Astrocyte of the cerebellum (primary cell): ENCODE results near the gene DBT.
"Not testable (repeated sequence)": the region's sequence is repeated elsewhere in the genome, so short reads cannot be mapped to it uniquely, and the experiment has no call there.

Source experiments
- DNase-seq: peaks from one replicate; pipeline ENCODE4 v3.0.0-alpha.2; 2011; ENCODE audit warnings: low read depth
- H3K4me3 ChIP-seq: 2 replicates; pipeline ENCODE4 v1.5.1; 2011; ENCODE audit warnings: mild to moderate bottlenecking, low read depth, low read length, moderate library complexity
- in situ Hi-C: cut with HindIII; loops from 2 replicates; pipeline ENCODE4 v1.10.0; 2017; ENCODE audit warnings: low sequenced_read_pairs
- TF ChIP-seq, protein P1 (sequence below): IDR thresholded peaks from 2 replicates; pipeline ENCODE4 v1.5.1; 2012; ENCODE audit warnings: low read length, low read depth, moderate library complexity, mild to moderate bottlenecking; ENCODE audit errors: missing control alignments

DBT gene

DNA sequence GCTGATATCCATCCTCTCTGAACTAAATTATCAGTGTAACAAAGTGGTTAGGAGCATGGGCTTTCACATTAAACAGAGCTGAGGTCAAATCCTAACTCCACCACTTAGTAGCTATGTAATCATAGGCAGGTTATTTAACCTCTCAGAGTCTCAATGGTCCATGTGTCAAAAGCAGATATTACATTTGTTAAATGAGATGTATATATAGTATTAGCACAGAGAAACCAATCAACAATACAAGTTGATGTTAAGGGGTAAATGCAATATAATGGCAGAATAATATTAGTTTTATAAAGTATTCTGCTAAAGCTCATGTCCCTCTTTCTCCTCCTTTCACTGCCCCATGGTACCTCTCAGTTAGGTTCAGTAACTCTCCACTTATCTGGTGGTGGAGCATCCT is 27.2 kb downstream of the DBT start:
- no peak for DNase-seq
- in situ Hi-C loops = no loop called here
- no peak overlapping the region for H3K4me3 ChIP-seq
- TF ChIP-seq, protein P1, sequence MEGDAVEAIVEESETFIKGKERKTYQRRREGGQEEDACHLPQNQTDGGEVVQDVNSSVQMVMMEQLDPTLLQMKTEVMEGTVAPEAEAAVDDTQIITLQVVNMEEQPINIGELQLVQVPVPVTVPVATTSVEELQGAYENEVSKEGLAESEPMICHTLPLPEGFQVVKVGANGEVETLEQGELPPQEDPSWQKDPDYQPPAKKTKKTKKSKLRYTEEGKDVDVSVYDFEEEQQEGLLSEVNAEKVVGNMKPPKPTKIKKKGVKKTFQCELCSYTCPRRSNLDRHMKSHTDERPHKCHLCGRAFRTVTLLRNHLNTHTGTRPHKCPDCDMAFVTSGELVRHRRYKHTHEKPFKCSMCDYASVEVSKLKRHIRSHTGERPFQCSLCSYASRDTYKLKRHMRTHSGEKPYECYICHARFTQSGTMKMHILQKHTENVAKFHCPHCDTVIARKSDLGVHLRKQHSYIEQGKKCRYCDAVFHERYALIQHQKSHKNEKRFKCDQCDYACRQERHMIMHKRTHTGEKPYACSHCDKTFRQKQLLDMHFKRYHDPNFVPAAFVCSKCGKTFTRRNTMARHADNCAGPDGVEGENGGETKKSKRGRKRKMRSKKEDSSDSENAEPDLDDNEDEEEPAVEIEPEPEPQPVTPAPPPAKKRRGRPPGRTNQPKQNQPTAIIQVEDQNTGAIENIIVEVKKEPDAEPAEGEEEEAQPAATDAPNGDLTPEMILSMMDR = no peak

DNA sequence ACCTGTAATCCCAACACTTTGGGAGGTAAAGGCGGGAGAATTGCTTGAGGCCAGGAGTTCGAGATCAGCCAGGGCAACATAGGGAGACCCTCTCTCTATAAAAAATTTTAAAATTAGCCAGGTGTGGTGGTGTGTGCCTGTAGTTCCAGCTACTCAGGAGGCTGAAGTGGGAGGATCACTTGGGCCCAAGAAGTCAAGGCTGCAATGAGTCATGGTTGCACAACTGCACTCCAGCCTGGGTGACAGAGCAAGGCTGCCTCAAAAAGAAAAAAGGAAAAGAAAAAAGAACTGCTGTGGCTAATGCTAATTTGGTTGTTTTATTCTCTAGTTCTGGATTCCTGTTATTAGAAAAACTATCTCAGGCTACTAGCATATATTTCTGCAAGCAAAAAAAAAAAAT is 29.8 kb downstream of the DBT start:
- no peak overlapping the region for H3K4me3 ChIP-seq
- in situ Hi-C loops = no loop called here
- TF ChIP-seq, protein P1 = no peak
- no peak for DNase-seq

DNA sequence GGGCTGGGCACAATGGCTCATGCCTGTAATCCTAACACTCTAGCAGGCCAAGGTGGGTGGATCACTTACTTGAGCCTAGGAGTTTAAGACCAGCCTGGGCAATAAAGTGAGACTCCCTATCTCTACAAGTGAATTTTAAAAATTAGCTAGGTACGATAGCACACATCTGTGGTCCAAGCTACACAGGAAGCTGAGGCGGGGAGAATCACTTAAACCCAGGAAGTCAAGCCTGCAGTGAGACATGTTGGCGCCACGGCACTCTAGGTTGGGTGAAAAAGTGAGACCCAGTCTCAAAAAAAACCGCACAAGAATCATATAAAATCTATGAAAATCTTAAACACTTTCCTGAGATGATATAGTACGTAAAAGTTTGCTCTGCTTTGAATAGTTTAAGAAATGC is 30.2 kb downstream of the DBT start:
- H3K4me3 ChIP-seq = no peak overlapping the region
- TF ChIP-seq, protein P1 = no peak
- no peak for DNase-seq
- in situ Hi-C loops = no loop called here

DNA sequence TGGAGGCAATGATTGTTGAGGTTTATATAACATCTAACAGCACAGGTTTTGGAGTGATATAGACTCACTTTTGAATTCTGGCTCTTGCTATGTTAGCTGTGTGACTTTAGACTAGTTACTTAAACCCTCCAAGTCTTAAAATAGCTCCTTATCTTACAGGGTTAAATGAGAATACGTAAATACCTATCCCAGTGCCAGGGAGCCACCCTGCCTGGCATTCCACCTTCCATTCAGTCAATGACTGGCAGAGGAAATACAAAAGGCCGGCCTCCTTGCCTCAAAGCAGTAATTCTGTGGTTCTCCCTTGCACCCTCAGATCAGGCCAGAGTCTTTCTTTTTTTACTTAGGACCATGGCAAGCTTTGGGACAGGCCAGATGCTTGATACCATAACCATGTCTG is 31.8 kb downstream of the DBT start:
- DNase-seq = no peak
- no peak overlapping the region for H3K4me3 ChIP-seq
- TF ChIP-seq, protein P1 = no peak
- in situ Hi-C loops = no loop called here

DNA sequence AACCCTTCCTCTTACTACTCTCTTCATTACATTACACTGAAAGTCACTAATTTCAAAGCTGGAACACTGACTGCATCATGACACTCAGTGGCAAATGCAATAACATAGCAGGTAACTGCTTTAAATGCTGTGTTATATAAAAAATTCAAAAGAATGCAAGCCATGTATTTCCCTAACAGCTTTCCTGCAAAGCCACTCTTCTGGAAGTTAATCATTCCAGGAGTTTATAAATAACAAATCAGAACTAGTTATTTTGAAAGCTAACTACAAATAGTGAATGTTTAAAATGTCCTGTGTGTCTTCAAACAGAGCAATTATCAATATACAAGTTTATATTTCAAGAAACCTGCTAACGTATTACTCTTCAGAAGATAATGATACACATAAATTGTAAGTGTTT is 34.5 kb downstream of the DBT start:
- TF ChIP-seq, protein P1 = no peak

DNA sequence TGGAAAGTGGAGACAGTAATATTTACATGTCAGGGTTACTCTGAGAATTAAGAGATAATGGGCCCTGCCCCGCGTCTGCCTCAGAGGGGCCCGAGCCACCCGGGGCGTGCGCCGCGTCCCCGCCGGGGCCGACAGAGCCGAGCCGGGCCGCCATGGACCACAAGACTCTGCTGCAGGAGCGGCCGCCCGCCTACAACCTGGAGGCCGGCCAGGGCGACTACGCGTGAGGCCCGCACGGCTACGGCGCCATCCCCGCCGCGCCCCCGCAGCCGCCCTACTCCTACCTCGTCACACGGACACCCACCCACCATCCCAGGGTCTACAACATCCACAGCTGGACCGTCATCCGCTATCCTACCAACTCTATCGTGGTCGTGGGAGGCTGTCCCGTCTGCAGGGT is 36.5 kb downstream of the DBT start:
- in situ Hi-C loops = no loop called here
- TF ChIP-seq, protein P1 = no peak
- H3K4me3 ChIP-seq = no peak overlapping the region
- no peak for DNase-seq

More for the DNA sequence above, 34.5 kb downstream of the DBT start:
- no peak overlapping the region for H3K4me3 ChIP-seq
- no peak for DNase-seq
- in situ Hi-C loops = no loop called here

DNA sequence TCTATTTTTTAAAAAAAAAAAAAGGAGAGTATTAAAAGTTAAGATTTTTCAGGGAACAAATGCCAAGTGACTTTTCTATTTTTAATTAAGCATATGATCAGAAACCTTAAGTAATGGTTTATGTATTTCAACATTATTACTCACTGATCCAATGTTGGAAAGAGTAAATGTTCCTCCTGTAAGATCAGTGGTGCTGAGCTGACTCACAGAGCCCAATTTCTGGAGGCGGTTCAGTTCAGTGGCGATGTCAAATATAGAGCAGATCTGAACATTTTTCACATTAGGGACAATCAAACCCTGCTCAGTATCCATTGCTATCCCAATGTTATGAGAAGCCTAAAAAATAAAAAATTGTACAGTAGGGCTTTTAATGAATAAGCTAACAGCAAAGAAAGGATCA is 43.3 kb downstream of the DBT start:
- TF ChIP-seq, protein P1 = no peak
- H3K4me3 ChIP-seq = no peak overlapping the region
- in situ Hi-C loops = no loop called here
- no peak for DNase-seq

DNA sequence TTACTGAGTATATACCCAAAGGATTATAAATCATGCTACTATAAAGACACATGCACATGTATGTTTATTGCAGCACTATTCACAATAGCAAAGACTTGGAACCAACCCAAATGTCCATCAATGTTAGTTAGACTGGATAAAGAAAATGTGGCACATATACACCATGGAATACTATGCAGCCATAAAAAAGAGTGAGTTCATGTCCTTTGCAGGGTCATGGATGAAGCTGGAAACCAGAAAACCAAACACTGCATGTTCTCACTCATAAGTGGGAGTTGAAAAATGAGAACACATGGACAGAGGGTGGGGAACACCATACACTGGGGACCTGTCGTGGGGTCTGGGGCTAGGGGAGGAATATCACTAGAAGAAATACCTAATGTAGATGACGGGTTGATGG is 44.0 kb downstream of the DBT start:
- in situ Hi-C loops, H3K4me3 ChIP-seq, DNase-seq: not testable (repeated sequence)

DNA sequence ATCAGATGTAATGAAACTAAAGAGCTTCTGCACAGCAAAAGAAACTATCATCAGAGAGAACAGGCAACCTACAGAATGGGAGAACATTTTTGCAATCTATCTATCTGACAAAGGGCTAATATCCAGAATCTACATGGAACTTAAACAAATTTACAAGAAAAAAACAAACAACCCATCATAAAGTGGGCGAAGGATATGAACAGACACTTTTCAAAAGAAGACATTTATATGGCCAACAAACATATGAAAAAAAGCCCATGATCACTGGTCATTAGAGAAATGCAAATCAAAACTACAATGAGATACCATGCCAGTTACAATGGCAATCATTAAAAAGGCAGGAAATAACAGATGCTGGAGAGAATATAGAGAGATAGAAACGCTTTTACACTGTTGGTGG is 44.5 kb downstream of the DBT start:
- in situ Hi-C loops, DNase-seq, H3K4me3 ChIP-seq: not testable (repeated sequence)

DNA sequence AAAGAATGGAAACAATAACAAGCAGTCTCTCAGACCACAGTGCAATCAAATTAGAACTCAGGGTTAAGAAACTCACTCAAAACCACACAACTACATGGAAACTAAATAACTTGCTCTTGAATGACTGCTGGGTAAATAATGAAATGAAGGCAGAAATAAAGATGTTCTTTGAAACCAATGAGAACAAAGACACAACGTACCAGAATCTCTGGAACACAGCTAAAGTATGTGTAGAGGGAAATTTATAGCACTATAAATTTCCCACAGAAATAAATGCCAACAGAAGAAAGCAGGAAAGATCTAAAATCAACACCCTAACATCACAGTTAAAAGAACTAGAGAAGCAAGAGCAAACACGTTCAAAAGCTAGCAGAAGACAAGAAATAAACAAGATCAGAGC is 46.9 kb downstream of the DBT start:
- H3K4me3 ChIP-seq, DNase-seq, in situ Hi-C loops: not testable (repeated sequence)
